Esophagus mucosa (tissue), 1 donor: ENCODE data around the gene ASB7. TPM values are rescaled to one million over a fixed set of nuclear protein-coding genes. Genes with fewer than 3 reads are reported as not detected.

Source experiments
- ATAC-seq: fragments of 200-7000 bp; cut with Tn5 transposase; one replicate; pipeline ENCODE4 v1.9.1; 2020
- total RNA-seq: library from RNA; stranded (reverse); gene quantifications from one replicate; pipeline ENCODE4 v1.2.4, GENCODE V29; 2023
- donor health status: DM: yes; HTN: yes; CAD: no.

ASB7 gene
- total RNA-seq, 1 donor from 2014 or later, result 8.3 TPM

- no peak for ATAC-seq
Measured at GRCh38 chr15:100598655-100599054, 3.7 kb upstream of the ASB7 start.

GRCh38 chr15:100601163-100601562 is 1.2 kb upstream of the ASB7 start:
- ATAC-seq, result no peak

- no peak for ATAC-seq
Measured at GRCh38 chr15:100601617-100602063, 749 bp upstream of the ASB7 start.

- peak; percentile 3 for ATAC-seq
Measured at GRCh38 chr15:100602823-100603393, 519 bp downstream of the ASB7 start.

- no peak for ATAC-seq
Measured at GRCh38 chr15:100612539-100612938, 10.2 kb downstream of the ASB7 start.

GRCh38 chr15:100613208-100613607 is 10.8 kb downstream of the ASB7 start:
- no peak for ATAC-seq

GRCh38 chr15:100614336-100614735 is 11.9 kb downstream of the ASB7 start:
- ATAC-seq, result no peak

- ATAC-seq, result no peak
Measured at GRCh38 chr15:100614918-100615317, 12.5 kb downstream of the ASB7 start.

GRCh38 chr15:100615801-100616200 is 13.4 kb downstream of the ASB7 start:
- no peak for ATAC-seq

GRCh38 chr15:100616700-100617099 is 14.3 kb downstream of the ASB7 start:
- no peak for ATAC-seq

GRCh38 chr15:100623301-100623700 is 20.9 kb downstream of the ASB7 start:
- no peak for ATAC-seq

GRCh38 chr15:100627789-100628395 is 25.5 kb downstream of the ASB7 start:
- ATAC-seq, result peak; percentile 91

- no peak for ATAC-seq
Measured at GRCh38 chr15:100628746-100629145, 26.4 kb downstream of the ASB7 start.

- ATAC-seq, result no peak
Measured at GRCh38 chr15:100631831-100632230, 29.4 kb downstream of the ASB7 start.

GRCh38 chr15:100633763-100634075 is 31.3 kb downstream of the ASB7 start:
- no peak for ATAC-seq

GRCh38 chr15:100635406-100636071 is 33.1 kb downstream of the ASB7 start:
- no peak for ATAC-seq

GRCh38 chr15:100638177-100638730 is 35.9 kb downstream of the ASB7 start:
- no peak for ATAC-seq

- ATAC-seq, result no peak
Measured at GRCh38 chr15:100642213-100642949, 40.0 kb downstream of the ASB7 start.

GRCh38 chr15:100642950-100643338 is 40.6 kb downstream of the ASB7 start:
- ATAC-seq, result no peak

GRCh38 chr15:100645671-100646070 is 43.3 kb downstream of the ASB7 start:
- ATAC-seq, result no peak

- no peak for ATAC-seq
Measured at GRCh38 chr15:100648951-100649350, 46.6 kb downstream of the ASB7 start.

- ATAC-seq, result no peak
Measured at GRCh38 chr15:100650685-100651084, 48.3 kb downstream of the ASB7 start.

GRCh38 chr15:100651253-100651652 is 48.9 kb downstream of the ASB7 start:
- ATAC-seq, result no peak
